Keratinocyte (primary cell): ENCODE data around the gene CCDC170.

Experiments used
- CTCF ChIP-seq, 3 experiments: IDR thresholded peaks in 1 of 3; conservative IDR thresholded peaks in 1 of 3; optimal IDR thresholded peaks in 1 of 3; 2 replicates in 2 of 3; 3 replicates in 1 of 3; pipeline versions ENCODE3 to v1.5.1; 2011; ENCODE audit warnings: low read length in 3 of 3, mild to moderate bottlenecking in 3 of 3, moderate library complexity in 2 of 3, control low read depth in 1 of 3, inconsistent platforms in 1 of 3; ENCODE audit not compliant: insufficient read depth in 2 of 3; ENCODE audit errors: extremely low read depth in 1 of 3
- EZH2 ChIP-seq: IDR thresholded peaks from one replicate; pipeline ENCODE4 v1.6.1; 2012; ENCODE audit warnings: inconsistent platforms, mild to moderate bottlenecking, low read length, moderate library complexity

GRCh38 chr6:151614630-151615029 is 120.8 kb downstream of the CCDC170 start:
- TF ChIP-seq CTCF (optimal IDR thresholded peaks at IDR 0.05 in 1 of 3, IDR thresholded peaks at IDR 0.05 in 1 of 3, conservative IDR thresholded peaks at IDR 0.05 in 1 of 3; ENCODE audit: extremely low read depth in 1 of 3, insufficient read depth in 2 of 3, low read length in 3 of 3) (no peak), EZH2 (no peak)
